Measurements from ENCODE around the gene CPEB1. TPM values are rescaled to one million over a fixed set of nuclear protein-coding genes. Genes with fewer than 3 reads are reported as not detected.

CPEB1 gene
- total RNA-seq, 1 donor from 2014 or later: 0.72 TPM

DNA sequence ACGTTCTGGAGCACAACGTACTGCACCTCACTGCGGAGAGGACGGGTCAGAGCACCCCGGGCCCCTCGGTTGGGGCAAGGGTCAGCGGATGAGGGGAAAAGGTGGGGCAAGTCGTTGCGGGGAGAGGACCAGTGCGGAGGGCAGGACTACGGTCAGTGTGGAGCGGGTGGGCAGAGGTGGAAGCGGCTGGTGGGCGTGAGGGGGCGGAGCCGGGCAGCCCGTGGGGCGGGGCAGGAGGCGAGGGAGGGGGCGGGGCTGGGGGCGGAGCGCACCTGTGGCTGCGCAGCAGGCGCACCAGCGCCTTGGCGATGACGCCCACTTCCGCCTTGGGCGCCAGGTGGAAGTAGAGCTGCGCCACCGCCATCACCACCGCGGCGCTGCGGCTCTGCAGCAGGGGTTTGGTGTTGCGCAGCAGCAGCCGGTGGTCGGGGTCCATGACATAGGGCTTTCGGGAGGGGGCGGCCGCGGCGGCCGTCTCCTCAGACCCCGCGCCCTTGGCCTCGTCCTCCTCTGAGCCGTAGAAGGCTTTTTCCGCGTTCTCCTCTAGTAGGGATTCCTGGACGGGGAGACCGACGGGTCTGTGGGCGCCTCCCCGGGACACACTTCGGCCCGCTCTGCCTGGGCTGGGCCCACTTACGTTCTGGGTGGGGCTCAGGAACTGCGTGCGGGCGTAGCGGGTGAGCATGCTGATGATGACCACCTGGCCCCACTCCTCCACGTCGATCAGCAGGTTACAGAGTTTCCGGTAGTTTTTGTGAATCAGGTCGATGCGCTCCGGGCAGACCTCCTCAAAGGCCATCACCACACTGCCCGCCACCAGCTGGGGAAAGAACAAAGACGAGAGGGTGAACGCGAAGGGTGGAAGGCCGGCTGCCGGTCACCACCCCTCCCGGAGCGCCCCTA, 33.3 kb upstream of the CPEB1 start:
- DNase-seq (ENCODE audit: low read depth, low spot score): peak; percentile 29
- H3K4me1 Mint-ChIP-seq: peaks cover 6% of the 10 kb centered on the region
- peak overlapping the region; percentile 85 for H3K4me3 Mint-ChIP-seq
- H3K36me3 Mint-ChIP-seq (ENCODE audit: low read depth): no peaks in the 10 kb centered on the region
- no peaks in the 10 kb centered on the region for H3K9me3 Mint-ChIP-seq
- TF ChIP-seq, protein P1, sequence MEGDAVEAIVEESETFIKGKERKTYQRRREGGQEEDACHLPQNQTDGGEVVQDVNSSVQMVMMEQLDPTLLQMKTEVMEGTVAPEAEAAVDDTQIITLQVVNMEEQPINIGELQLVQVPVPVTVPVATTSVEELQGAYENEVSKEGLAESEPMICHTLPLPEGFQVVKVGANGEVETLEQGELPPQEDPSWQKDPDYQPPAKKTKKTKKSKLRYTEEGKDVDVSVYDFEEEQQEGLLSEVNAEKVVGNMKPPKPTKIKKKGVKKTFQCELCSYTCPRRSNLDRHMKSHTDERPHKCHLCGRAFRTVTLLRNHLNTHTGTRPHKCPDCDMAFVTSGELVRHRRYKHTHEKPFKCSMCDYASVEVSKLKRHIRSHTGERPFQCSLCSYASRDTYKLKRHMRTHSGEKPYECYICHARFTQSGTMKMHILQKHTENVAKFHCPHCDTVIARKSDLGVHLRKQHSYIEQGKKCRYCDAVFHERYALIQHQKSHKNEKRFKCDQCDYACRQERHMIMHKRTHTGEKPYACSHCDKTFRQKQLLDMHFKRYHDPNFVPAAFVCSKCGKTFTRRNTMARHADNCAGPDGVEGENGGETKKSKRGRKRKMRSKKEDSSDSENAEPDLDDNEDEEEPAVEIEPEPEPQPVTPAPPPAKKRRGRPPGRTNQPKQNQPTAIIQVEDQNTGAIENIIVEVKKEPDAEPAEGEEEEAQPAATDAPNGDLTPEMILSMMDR (conservative IDR thresholded peaks at IDR 0.05): peak; percentile 54
- H3K27me3 Mint-ChIP-seq (ENCODE audit: low read depth): peaks cover 90% of the 10 kb centered on the region
- peak overlapping the region; percentile 35 for H3K27ac Mint-ChIP-seq (ENCODE audit: unreplicated experiment)

DNA sequence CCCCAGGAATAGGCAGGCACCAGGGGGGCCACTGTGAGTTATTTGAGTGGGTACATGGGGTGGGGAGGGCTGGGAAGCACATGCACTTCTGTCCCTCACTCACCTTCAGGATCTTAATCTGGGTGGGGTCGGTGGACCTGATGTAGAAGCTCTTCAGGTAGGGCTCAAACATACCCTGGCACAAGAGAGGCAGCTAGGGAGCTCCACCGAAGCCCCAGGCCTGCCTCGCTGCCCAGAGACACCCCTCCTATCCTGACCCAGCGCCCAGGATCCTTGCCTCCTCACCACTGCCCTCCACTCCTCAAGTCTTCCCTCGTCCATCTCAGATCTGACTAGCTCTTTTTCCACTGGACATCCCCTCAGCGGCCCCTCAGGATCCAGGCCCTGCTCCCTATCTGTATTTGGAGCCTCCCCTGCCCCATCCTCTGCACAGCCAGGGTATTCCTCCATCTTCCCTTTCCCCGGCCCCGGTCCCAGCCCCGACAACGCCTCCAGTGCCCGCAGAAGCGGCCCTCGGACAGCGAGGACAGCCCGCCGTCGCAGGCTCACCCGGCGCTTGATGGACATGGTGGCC, 32.5 kb upstream of the CPEB1 start:
- H3K4me3 Mint-ChIP-seq: peak overlapping the region; percentile 85
- TF ChIP-seq, protein P1 (conservative IDR thresholded peaks at IDR 0.05): no peak
- peak; percentile 14 for DNase-seq (ENCODE audit: low read depth, low spot score)
- H3K27me3 Mint-ChIP-seq (ENCODE audit: low read depth): peaks cover 92% of the 10 kb centered on the region
- no peaks in the 10 kb centered on the region for H3K36me3 Mint-ChIP-seq (ENCODE audit: low read depth)
- no peaks in the 10 kb centered on the region for H3K9me3 Mint-ChIP-seq
- H3K27ac Mint-ChIP-seq (ENCODE audit: unreplicated experiment): no peak overlapping the region
- H3K4me1 Mint-ChIP-seq: peaks cover 6% of the 10 kb centered on the region

DNA sequence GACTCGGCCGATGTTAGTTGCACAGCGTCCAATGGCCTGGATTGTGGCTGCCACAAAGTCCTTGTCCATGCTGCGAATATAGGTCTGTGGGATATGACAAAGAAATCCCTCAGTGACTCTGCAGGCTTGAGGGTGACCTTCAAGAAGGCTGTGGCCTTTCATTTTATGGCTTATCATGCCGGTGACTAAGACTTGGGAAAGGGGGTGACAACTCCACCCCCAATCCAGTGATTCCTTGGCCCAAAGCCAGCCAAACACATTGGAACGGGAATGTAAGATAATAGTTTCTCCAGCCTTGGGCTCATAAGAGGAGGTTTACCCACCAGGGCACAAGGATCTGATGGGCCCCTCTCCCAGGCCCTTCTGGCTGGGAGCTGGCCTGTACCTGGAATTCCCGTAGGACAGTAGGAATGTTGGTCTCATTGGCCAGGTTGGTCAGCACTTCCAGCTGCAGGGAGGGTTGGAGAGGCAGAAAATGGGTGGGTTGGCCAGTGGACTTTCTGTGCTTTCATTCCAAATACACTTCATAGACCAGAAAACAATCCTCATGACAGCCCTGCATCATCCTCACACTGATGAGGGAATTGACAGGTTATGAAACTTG, 30.7 kb upstream of the CPEB1 start:
- Mint-ChIP-seq H3K27ac (ENCODE audit: unreplicated experiment) (no peak overlapping the region), H3K27me3 (ENCODE audit: low read depth) (peaks cover 74% of the 10 kb centered on the region), H3K9me3 (no peaks in the 10 kb centered on the region), H3K4me1 (peaks cover 6% of the 10 kb centered on the region), H3K4me3 (no peak overlapping the region), H3K36me3 (ENCODE audit: low read depth) (no peaks in the 10 kb centered on the region)
- TF ChIP-seq, protein P1 (conservative IDR thresholded peaks at IDR 0.05): no peak
- no peak for DNase-seq (ENCODE audit: low read depth, low spot score)

DNA sequence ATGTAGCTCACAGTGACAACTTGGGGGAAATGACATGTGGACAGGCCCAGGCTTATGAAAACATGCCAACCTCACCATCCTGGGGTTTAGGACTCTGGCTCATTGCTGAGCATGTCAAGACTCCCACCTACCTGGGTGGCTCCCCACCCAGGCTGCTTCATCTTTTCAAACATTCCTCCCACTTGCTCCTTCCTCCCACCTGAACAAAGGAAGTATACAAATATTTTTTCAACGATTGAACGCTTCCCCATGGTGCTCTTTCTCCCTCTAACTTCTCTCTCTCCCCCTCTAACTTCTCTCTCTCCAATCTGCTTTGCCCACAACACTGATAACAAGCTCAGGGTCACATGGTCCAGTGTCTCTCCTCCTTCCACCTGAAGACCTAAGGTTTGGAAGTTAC, 27.7 kb upstream of the CPEB1 start:
- Mint-ChIP-seq H3K9me3 (no peaks in the 10 kb centered on the region), H3K27ac (ENCODE audit: unreplicated experiment) (no peak overlapping the region), H3K36me3 (ENCODE audit: low read depth) (no peaks in the 10 kb centered on the region), H3K27me3 (ENCODE audit: low read depth) (peaks cover 50% of the 10 kb centered on the region), H3K4me3 (no peak overlapping the region), H3K4me1 (no peaks in the 10 kb centered on the region)
- no peak for DNase-seq (ENCODE audit: low read depth, low spot score)
- TF ChIP-seq, protein P1 (conservative IDR thresholded peaks at IDR 0.05): no peak

DNA sequence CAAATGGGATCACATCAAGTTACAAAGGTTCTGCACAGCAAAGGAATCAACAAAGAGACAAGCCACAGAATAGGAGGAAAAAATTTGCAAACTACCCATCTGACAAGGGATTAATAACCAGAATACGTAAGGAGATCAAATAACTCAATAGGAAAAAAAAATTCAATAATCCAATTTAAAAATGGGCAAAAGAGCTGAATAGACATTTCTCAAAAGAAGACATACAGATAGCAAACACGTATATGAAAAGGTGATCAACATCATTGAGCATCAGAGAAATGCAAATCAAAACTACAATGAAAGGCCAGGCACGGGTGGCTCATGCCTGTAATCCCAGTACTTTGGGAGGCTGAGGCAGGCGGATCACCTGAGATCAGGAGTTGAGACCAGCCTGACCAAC, 23.5 kb upstream of the CPEB1 start:
- H3K27me3 Mint-ChIP-seq (ENCODE audit: low read depth): peaks cover 12% of the 10 kb centered on the region
- TF ChIP-seq, protein P1 (conservative IDR thresholded peaks at IDR 0.05): no peak
- no peak for DNase-seq (ENCODE audit: low read depth, low spot score)
- H3K9me3 Mint-ChIP-seq: no peaks in the 10 kb centered on the region
- H3K4me1 Mint-ChIP-seq: no peaks in the 10 kb centered on the region
- no peak overlapping the region for H3K27ac Mint-ChIP-seq (ENCODE audit: unreplicated experiment)
- no peaks in the 10 kb centered on the region for H3K36me3 Mint-ChIP-seq (ENCODE audit: low read depth)
- H3K4me3 Mint-ChIP-seq: no peak overlapping the region
